Liver (tissue), 9 donors: ENCODE data around the gene PMM1. TPM values are rescaled to one million over a fixed set of nuclear protein-coding genes. Genes with fewer than 3 reads are reported as not detected.
A peak's percentile ranks its signal among the peaks of the same experiment; 100 is the strongest.

Source experiments
- DNase-seq: peaks from one replicate; pipeline ENCODE4 v3.0.0-alpha.2; 2017; ENCODE audit warnings: low spot score
- H3K27ac ChIP-seq, 2 donors: one replicate each; pipeline ENCODE4 v1.7.0; 2013; ENCODE audit warnings: inconsistent platforms in 2 of 2, low read length in 2 of 2, control low read depth in 1 of 2, low read depth in 1 of 2, mild to moderate bottlenecking in 1 of 2
- H3K27me3 ChIP-seq, 4 donors: one replicate each; pipeline versions ENCODE4 v1.6.1 to v1.7.0; 2013; ENCODE audit warnings: low read length in 3 of 4, inconsistent platforms in 1 of 4, mild to moderate bottlenecking in 1 of 4, moderate library complexity in 1 of 4; ENCODE audit not compliant: control insufficient read depth in 4 of 4, insufficient read depth in 4 of 4
- H3K36me3 ChIP-seq, 4 donors: one replicate each; pipeline versions ENCODE4 v1.6.1 to v1.7.0; 2013; ENCODE audit warnings: low read length in 3 of 4, mild to moderate bottlenecking in 3 of 4, low read depth in 1 of 4, moderate library complexity in 1 of 4; ENCODE audit not compliant: control insufficient read depth in 4 of 4, insufficient read depth in 3 of 4
- H3K4me1 ChIP-seq, 4 donors: one replicate each; pipeline versions ENCODE4 v1.6.1 to v1.7.0; 2013; ENCODE audit warnings: low read length in 3 of 4, mild to moderate bottlenecking in 3 of 4, moderate library complexity in 1 of 4; ENCODE audit not compliant: control insufficient read depth in 4 of 4, insufficient read depth in 4 of 4
- H3K4me3 ChIP-seq, 3 donors: one replicate each; pipeline versions ENCODE4 v1.6.1 to v1.7.0; 2013; ENCODE audit warnings: low read length in 3 of 3, control low read depth in 1 of 3, low read depth in 1 of 3, mild to moderate bottlenecking in 1 of 3
- H3K9ac ChIP-seq, 2 donors: one replicate each; pipeline ENCODE4 v1.7.0; 2013; ENCODE audit warnings: low read length in 2 of 2, mild to moderate bottlenecking in 2 of 2, moderate library complexity in 2 of 2, control low read depth in 1 of 2, low read depth in 1 of 2
- H3K9me3 ChIP-seq, 4 donors: one replicate each; pipeline versions ENCODE4 v1.6.1 to v1.7.0; 2013; ENCODE audit warnings: low read length in 3 of 4; ENCODE audit not compliant: control insufficient read depth in 4 of 4
- CTCF ChIP-seq: fragments of 150-350 bp; IDR thresholded peaks from 2 replicates; pipeline ENCODE4 v1.5.1; 2017; ENCODE audit warnings: improper control_type of control experiment, low read depth, low read length; ENCODE audit not compliant: missing input control
- EGR1 ChIP-seq, 2 donors: IDR thresholded peaks; 2 replicates each; pipeline ENCODE4 v1.6.1; 2016 to 2018; ENCODE audit warnings: antibody characterized with exemption in 2 of 2, low read depth in 2 of 2
- FOXA1 ChIP-seq: IDR thresholded peaks from 2 replicates; pipeline ENCODE4 v1.6.1; 2016; ENCODE audit warnings: antibody characterized with exemption
- FOXA2 ChIP-seq: IDR thresholded peaks from 2 replicates; pipeline ENCODE4 v1.6.1; 2016; ENCODE audit warnings: antibody characterized with exemption
- GABPA ChIP-seq, 2 donors: IDR thresholded peaks in 1 of 2; conservative IDR thresholded peaks in 1 of 2; 2 replicates each; pipeline ENCODE4 v1.6.1; 2016; ENCODE audit warnings: antibody characterized with exemption in 2 of 2, mild to moderate bottlenecking in 1 of 2, moderate library complexity in 1 of 2
- HNF4A ChIP-seq, 2 donors: conservative IDR thresholded peaks; 2 replicates each; pipeline ENCODE4 v1.6.1; 2016; ENCODE audit warnings: antibody characterized with exemption in 2 of 2, mild to moderate bottlenecking in 2 of 2
- HNF4G ChIP-seq: IDR thresholded peaks from 2 replicates; pipeline ENCODE4 v1.6.1; 2016; ENCODE audit warnings: antibody characterized with exemption
- JUND ChIP-seq, 2 donors: IDR thresholded peaks; 2 replicates each; pipeline ENCODE4 v1.6.1; 2016; ENCODE audit warnings: antibody characterized with exemption in 2 of 2
- NR2F2 ChIP-seq: IDR thresholded peaks from 2 replicates; pipeline ENCODE4 v1.6.1; 2016; ENCODE audit warnings: antibody characterized with exemption
- RAD21 ChIP-seq, 2 donors: IDR thresholded peaks; 2 replicates each; pipeline ENCODE4 v1.6.1; 2016; ENCODE audit warnings: antibody characterized with exemption in 2 of 2, mild to moderate bottlenecking in 2 of 2
- REST ChIP-seq: IDR thresholded peaks from 2 replicates; pipeline ENCODE4 v1.6.1; 2016; ENCODE audit warnings: antibody characterized with exemption, mild to moderate bottlenecking
- RXRA ChIP-seq, 2 donors: IDR thresholded peaks; 2 replicates each; pipeline ENCODE4 v1.6.1; 2017 to 2018; ENCODE audit warnings: antibody characterized with exemption in 2 of 2, mild to moderate bottlenecking in 1 of 2
- SP1 ChIP-seq: IDR thresholded peaks from 2 replicates; pipeline ENCODE4 v1.6.1; 2018; ENCODE audit warnings: antibody characterized with exemption, mild to moderate bottlenecking
- TAF1 ChIP-seq: conservative IDR thresholded peaks from 2 replicates; pipeline ENCODE4 v1.6.1; 2016; ENCODE audit warnings: antibody characterized with exemption, mild to moderate bottlenecking
- YY1 ChIP-seq: IDR thresholded peaks from 2 replicates; pipeline ENCODE4 v1.6.1; 2016; ENCODE audit warnings: antibody characterized with exemption, mild to moderate bottlenecking
- ZBTB33 ChIP-seq: IDR thresholded peaks from 2 replicates; pipeline ENCODE4 v1.6.1; 2016; ENCODE audit warnings: antibody characterized with exemption
- WGBS: extraction: QIAGEN DNeasy Blood & Tissue Kit; methylation state at CpG from one replicate; pipeline ENCODE4 v1.1.7; 2013; 5-methylcytosine and 5-hydroxymethylcytosine counted together
- polyA plus RNA-seq, 2 donors: library from polyadenylated mRNA; stranded (reverse) in 1 of 2; unstranded in 1 of 2; fragments of 200-250 nt in 1 of 2; fragments of >200 nt in 1 of 2; fragmentation: Nextera tagmentation in 1 of 2; extraction: Ambion mirVana in 1 of 2; gene quantifications; one replicate each; pipeline versions ENCODE4 v1.2.1 to v1.2.3, GENCODE V29; 2013 to 2015
- total RNA-seq, 2 donors: library from RNA; depleted of rRNA; stranded (reverse); fragments of >200 nt; gene quantifications; one replicate each; pipeline ENCODE4 v1.2.3, GENCODE V29; 2014
- TF ChIP-seq, protein P1 (sequence below): IDR thresholded peaks from 2 replicates; pipeline ENCODE4 v1.6.1; 2016; ENCODE audit warnings: antibody characterized with exemption
- donor health status: healthy.
- donor health status: healthy.
- donor health status: healthy.
- donor health status: healthy.
- donor health status: healthy.

The PMM1 gene
- total and polyA plus RNA-seq, 4 donors: 24.9 to 50.2 (median 32.6) TPM

- H3K27me3 ChIP-seq: no peaks in the 10 kb centered on the region
- H3K9ac ChIP-seq: no peak overlapping the region
- 94% methylated on average over 8 of the region's 8 CpGs for WGBS
- TF ChIP-seq CTCF (no peak), RAD21 (IDR thresholded peaks at IDR 0.05) (no peak), NR2F2 (no peak), HNF4A (conservative IDR thresholded peaks at IDR 0.05) (no peak), JUND (IDR thresholded peaks at IDR 0.05) (no peak), FOXA2 (no peak), SP1 (no peak), ZBTB33 (no peak), FOXA1 (no peak), GABPA (IDR thresholded peaks at IDR 0.05 in 1 of 2, conservative IDR thresholded peaks at IDR 0.05 in 1 of 2) (no peak), YY1 (no peak), TAF1 (no peak), RXRA (IDR thresholded peaks at IDR 0.05) (no peak), REST (no peak), HNF4G (no peak)
- TF ChIP-seq, protein P1, sequence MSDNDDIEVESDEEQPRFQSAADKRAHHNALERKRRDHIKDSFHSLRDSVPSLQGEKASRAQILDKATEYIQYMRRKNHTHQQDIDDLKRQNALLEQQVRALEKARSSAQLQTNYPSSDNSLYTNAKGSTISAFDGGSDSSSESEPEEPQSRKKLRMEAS: no peak
- DNase-seq: no peak
- peaks cover 2 to 37% (median 30%) of the 10 kb centered on the region in 4 donors for H3K4me1 ChIP-seq
- no peak overlapping the region for H3K27ac ChIP-seq
- no peaks in the 10 kb centered on the region for H3K9me3 ChIP-seq
- peaks cover 0 to 12% (median 1%) of the 10 kb centered on the region in 4 donors for H3K36me3 ChIP-seq
- H3K4me3 ChIP-seq: no peak overlapping the region
These were observed 51.1 kb downstream of the PMM1 start for GRCh38 chr22:41538583-41538982.

- Histone ChIP-seq H3K4me1 (peaks cover 2 to 25% (median 19%) of the 10 kb centered on the region in 4 donors), H3K9me3 (no peaks in the 10 kb centered on the region), H3K36me3 (peaks cover 3 to 16% (median 3%) of the 10 kb centered on the region in 4 donors), H3K4me3 (no peak overlapping the region), H3K27ac (no peak overlapping the region), H3K27me3 (no peaks in the 10 kb centered on the region), H3K9ac (no peak overlapping the region)
- WGBS: 69% methylated on average over 3 of the region's 3 CpGs
- TF ChIP-seq RXRA (IDR thresholded peaks at IDR 0.05) (peak in 1 of 2 donors; percentile 20), HNF4A (conservative IDR thresholded peaks at IDR 0.05) (no peak), EGR1 (IDR thresholded peaks at IDR 0.05; ENCODE audit: low read depth in 2 of 2) (no peak), HNF4G (no peak), NR2F2 (no peak), SP1 (no peak), FOXA2 (no peak), GABPA (IDR thresholded peaks at IDR 0.05 in 1 of 2, conservative IDR thresholded peaks at IDR 0.05 in 1 of 2) (no peak)
- no peak for DNase-seq
These were observed 52.4 kb downstream of the PMM1 start for GRCh38 chr22:41537203-41537602.
